HepG2 (cell line): ENCODE measurements around the gene NOTUM. TPM values are rescaled to one million over a fixed set of nuclear protein-coding genes. Genes with fewer than 3 reads are reported as not detected.

Source experiments
- ARHGAP35 ChIP-seq: sonication (generic); formaldehyde crosslinking; IDR thresholded peaks from 2 replicates; pipeline ENCODE4 v1.9.0; 2022; ENCODE audit warnings: mild to moderate bottlenecking, inconsistent platforms, moderate library complexity, missing genetic modification reagents, borderline replicate concordance
- EED ChIP-seq: sonication (generic); formaldehyde crosslinking; IDR thresholded peaks from 2 replicates; pipeline ENCODE4 v1.5.0; 2020; ENCODE audit warnings: mild to moderate bottlenecking, missing genetic modification reagents
- KLF15 ChIP-seq: sonication (generic); formaldehyde crosslinking; IDR thresholded peaks from 2 replicates; pipeline ENCODE4 v1.8.1; 2023; ENCODE audit warnings: borderline replicate concordance, mild to moderate bottlenecking, inconsistent platforms, missing genetic modification reagents, mixed read lengths
- MTA3 ChIP-seq: sonication (generic); formaldehyde crosslinking; IDR thresholded peaks from 2 replicates; pipeline ENCODE4 v1.4.0; 2020; ENCODE audit warnings: missing genetic modification reagents
- PRDM4 ChIP-seq: sonication (generic); formaldehyde crosslinking; IDR thresholded peaks from 2 replicates; pipeline ENCODE4 v1.9.0; 2021; ENCODE audit warnings: missing genetic modification reagents, borderline replicate concordance
- RXRB ChIP-seq: IDR thresholded peaks from 2 replicates; pipeline ENCODE4 v1.6.1; 2016; ENCODE audit warnings: borderline replicate concordance, missing genetic modification reagents, missing compliant biosample characterization
- ZSCAN29 ChIP-seq: sonication (generic); formaldehyde crosslinking; conservative IDR thresholded peaks from 2 replicates; pipeline ENCODE4 v1.4.0; 2020; ENCODE audit warnings: mild to moderate bottlenecking, missing genetic modification reagents
- polyA plus RNA-seq, 8 experiments: library from polyadenylated mRNA; depleted of rRNA in 3 of 8; stranded (reverse) in 7 of 8; unstranded in 1 of 8; fragments of >200 nt; fragmentation: Illumina TruSeq in 4 of 8; extraction: Trizol in 4 of 8; gene quantifications; 2 replicates each; pipeline versions ENCODE4 v1.2.1 to v1.2.3, GENCODE V29; 2011 to 2016; ENCODE audit warnings: low read depth in 4 of 8, missing spikeins in 1 of 8, mixed read lengths in 1 of 8; ENCODE audit not compliant: insufficient read depth in 1 of 8
- total RNA-seq, 5 experiments: library from RNA; depleted of rRNA; stranded (reverse); fragments of >200 nt; fragmentation: Illumina TruSeq; extraction: Trizol; gene quantifications; 2 replicates each; pipeline ENCODE4 v1.2.3, GENCODE V29; 2016; ENCODE audit warnings: low read depth in 1 of 5
- TF ChIP-seq, protein P1 (sequence below): sonication (generic); formaldehyde crosslinking; IDR thresholded peaks from 2 replicates; pipeline ENCODE4 v1.5.0; 2020; ENCODE audit warnings: mild to moderate bottlenecking, missing genetic modification reagents, borderline replicate concordance
- TF ChIP-seq, protein P2 (sequence below): sonication (generic); formaldehyde crosslinking; IDR thresholded peaks from 2 replicates; pipeline ENCODE4 v1.5.1; 2020; ENCODE audit warnings: mild to moderate bottlenecking, missing genetic modification reagents
- TF ChIP-seq, protein P3 (sequence below): sonication (generic); formaldehyde crosslinking; conservative IDR thresholded peaks from 2 replicates; pipeline ENCODE4 v1.8.0; 2022; ENCODE audit warnings: mild to moderate bottlenecking, moderate library complexity, missing genetic modification reagents
- TF ChIP-seq, protein P4 (sequence below): sonication (generic); formaldehyde crosslinking; IDR thresholded peaks from 2 replicates; pipeline ENCODE4; 2020; ENCODE audit warnings: missing genetic modification reagents, mild to moderate bottlenecking, borderline replicate concordance
- TF ChIP-seq, protein P5 (sequence below), 2 experiments: fragments of 450-650 bp in 1 of 2; sonication (generic) in 1 of 2; formaldehyde crosslinking; IDR thresholded peaks; 2 replicates each; pipeline versions ENCODE4 v1.5.0 to v1.8.0; 2020 to 2022; ENCODE audit warnings: mild to moderate bottlenecking in 1 of 2, missing genetic modification reagents in 1 of 2

The NOTUM gene
- total and polyA plus RNA-seq, 2 of the 13 experiments (the other 11 are each of a cell fraction or from before 2014, with no cell fraction given), result 150 to 160 TPM

DNA sequence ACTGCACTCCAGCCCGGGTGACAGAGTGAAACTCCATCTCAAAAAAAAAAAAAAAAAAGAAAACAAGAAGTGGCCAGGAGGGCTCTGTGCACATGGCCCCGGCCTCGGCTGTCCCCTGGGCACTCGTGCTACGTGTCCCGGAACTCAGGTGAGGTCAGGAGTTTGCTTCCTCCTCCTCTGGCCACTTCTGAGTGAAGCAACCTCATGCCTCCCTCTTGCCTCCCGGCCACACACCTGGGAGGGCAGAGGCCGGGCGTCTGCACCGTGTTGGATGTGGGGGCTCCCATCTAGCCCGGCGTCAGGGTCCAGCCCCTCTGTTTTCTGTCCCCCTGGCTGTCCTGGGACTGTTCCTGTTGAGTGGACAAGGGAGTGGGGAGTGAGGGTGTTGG, 38.6 kb upstream of the NOTUM start (continued):
- TF ChIP-seq, protein P1, sequence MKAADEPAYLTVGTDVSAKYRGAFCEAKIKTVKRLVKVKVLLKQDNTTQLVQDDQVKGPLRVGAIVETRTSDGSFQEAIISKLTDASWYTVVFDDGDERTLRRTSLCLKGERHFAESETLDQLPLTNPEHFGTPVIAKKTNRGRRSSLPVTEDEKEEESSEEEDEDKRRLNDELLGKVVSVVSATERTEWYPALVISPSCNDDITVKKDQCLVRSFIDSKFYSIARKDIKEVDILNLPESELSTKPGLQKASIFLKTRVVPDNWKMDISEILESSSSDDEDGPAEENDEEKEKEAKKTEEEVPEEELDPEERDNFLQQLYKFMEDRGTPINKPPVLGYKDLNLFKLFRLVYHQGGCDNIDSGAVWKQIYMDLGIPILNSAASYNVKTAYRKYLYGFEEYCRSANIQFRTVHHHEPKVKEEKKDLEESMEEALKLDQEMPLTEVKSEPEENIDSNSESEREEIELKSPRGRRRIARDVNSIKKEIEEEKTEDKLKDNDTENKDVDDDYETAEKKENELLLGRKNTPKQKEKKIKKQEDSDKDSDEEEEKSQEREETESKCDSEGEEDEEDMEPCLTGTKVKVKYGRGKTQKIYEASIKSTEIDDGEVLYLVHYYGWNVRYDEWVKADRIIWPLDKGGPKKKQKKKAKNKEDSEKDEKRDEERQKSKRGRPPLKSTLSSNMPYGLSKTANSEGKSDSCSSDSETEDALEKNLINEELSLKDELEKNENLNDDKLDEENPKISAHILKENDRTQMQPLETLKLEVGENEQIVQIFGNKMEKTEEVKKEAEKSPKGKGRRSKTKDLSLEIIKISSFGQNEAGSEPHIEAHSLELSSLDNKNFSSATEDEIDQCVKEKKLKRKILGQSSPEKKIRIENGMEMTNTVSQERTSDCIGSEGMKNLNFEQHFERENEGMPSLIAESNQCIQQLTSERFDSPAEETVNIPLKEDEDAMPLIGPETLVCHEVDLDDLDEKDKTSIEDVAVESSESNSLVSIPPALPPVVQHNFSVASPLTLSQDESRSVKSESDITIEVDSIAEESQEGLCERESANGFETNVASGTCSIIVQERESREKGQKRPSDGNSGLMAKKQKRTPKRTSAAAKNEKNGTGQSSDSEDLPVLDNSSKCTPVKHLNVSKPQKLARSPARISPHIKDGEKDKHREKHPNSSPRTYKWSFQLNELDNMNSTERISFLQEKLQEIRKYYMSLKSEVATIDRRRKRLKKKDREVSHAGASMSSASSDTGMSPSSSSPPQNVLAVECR (CRISPR knock-in tag), result no peak
- no peak for TF ChIP-seq KLF15 (CRISPR knock-in tag)
- no peak for TF ChIP-seq ZSCAN29 (CRISPR knock-in tag)
- TF ChIP-seq ARHGAP35 (CRISPR knock-in tag), result 0 out of 2 replicates have a peak, but pooled peaks have one; percentile 15
- TF ChIP-seq, protein P2, sequence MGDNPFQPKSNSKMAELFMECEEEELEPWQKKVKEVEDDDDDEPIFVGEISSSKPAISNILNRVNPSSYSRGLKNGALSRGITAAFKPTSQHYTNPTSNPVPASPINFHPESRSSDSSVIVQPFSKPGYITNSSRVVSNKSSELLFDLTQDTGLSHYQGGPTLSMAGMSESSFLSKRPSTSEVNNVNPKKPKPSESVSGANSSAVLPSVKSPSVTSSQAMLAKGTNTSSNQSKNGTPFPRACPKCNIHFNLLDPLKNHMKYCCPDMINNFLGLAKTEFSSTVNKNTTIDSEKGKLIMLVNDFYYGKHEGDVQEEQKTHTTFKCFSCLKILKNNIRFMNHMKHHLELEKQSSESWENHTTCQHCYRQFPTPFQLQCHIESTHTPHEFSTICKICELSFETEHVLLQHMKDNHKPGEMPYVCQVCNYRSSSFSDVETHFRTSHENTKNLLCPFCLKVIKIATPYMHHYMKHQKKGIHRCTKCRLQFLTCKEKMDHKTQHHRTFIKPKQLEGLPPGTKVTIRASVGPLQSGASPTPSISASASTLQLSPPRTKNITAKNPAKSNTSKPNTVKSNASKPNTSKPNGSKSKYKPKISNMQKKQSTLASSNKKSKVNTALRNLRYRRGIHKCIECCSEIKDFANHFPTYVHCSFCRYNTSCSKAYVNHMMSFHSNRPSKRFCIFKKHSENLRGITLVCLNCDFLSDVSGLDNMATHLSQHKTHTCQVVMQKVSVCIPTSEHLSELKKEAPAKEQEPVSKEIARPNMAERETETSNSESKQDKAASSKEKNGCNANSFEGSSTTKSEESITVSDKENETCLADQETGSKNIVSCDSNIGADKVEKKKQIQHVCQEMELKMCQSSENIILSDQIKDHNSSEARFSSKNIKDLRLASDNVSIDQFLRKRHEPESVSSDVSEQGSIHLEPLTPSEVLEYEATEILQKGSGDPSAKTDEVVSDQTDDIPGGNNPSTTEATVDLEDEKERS (CRISPR knock-in tag), result no peak
- TF ChIP-seq RXRB (CRISPR knock-in tag), result peak; percentile 57
- no peak for TF ChIP-seq PRDM4 (CRISPR knock-in tag)
- no peak for TF ChIP-seq EED (CRISPR knock-in tag)
- TF ChIP-seq, protein P3, sequence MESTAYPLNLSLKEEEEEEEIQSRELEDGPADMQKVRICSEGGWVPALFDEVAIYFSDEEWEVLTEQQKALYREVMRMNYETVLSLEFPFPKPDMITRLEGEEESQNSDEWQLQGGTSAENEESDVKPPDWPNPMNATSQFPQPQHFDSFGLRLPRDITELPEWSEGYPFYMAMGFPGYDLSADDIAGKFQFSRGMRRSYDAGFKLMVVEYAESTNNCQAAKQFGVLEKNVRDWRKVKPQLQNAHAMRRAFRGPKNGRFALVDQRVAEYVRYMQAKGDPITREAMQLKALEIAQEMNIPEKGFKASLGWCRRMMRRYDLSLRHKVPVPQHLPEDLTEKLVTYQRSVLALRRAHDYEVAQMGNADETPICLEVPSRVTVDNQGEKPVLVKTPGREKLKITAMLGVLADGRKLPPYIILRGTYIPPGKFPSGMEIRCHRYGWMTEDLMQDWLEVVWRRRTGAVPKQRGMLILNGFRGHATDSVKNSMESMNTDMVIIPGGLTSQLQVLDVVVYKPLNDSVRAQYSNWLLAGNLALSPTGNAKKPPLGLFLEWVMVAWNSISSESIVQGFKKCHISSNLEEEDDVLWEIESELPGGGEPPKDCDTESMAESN, result no peak
- TF ChIP-seq, protein P4, sequence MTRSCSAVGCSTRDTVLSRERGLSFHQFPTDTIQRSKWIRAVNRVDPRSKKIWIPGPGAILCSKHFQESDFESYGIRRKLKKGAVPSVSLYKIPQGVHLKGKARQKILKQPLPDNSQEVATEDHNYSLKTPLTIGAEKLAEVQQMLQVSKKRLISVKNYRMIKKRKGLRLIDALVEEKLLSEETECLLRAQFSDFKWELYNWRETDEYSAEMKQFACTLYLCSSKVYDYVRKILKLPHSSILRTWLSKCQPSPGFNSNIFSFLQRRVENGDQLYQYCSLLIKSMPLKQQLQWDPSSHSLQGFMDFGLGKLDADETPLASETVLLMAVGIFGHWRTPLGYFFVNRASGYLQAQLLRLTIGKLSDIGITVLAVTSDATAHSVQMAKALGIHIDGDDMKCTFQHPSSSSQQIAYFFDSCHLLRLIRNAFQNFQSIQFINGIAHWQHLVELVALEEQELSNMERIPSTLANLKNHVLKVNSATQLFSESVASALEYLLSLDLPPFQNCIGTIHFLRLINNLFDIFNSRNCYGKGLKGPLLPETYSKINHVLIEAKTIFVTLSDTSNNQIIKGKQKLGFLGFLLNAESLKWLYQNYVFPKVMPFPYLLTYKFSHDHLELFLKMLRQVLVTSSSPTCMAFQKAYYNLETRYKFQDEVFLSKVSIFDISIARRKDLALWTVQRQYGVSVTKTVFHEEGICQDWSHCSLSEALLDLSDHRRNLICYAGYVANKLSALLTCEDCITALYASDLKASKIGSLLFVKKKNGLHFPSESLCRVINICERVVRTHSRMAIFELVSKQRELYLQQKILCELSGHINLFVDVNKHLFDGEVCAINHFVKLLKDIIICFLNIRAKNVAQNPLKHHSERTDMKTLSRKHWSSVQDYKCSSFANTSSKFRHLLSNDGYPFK (CRISPR knock-in tag), result 0 out of 2 replicates have a peak, but pooled peaks have one; percentile 47
- TF ChIP-seq, protein P5, sequence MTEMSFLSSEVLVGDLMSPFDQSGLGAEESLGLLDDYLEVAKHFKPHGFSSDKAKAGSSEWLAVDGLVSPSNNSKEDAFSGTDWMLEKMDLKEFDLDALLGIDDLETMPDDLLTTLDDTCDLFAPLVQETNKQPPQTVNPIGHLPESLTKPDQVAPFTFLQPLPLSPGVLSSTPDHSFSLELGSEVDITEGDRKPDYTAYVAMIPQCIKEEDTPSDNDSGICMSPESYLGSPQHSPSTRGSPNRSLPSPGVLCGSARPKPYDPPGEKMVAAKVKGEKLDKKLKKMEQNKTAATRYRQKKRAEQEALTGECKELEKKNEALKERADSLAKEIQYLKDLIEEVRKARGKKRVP (CRISPR knock-in tag; IDR thresholded peaks at IDR 0.05), result peak in 1 of 2 experiments; percentile 23; a peak in 1 of 4 replicates
- no peak for TF ChIP-seq MTA3 (CRISPR knock-in tag)
